GM12878 (cell line): ENCODE results near the gene MYBPC2. TPM values are rescaled to one million over a fixed set of nuclear protein-coding genes. Genes with fewer than 3 reads are reported as not detected.

ENCODE experiments used
- ATAC-seq: fragments of 200-7000 bp; cut with Tn5 transposase; 3 replicates; pipeline ENCODE4 v1.9.1; 2020; ENCODE audit warnings: mild to moderate bottlenecking, moderate library complexity
- BruUV-seq: library from RNA; stranded (reverse); fragments of 400-500 nt; replicated peaks from 2 replicates; lab custom pipeline; 2021; lab: Mats Ljungman, UMichigan
- CTCF ChIA-PET: fragments of 300-600 bp; sonication (Branson Sonifier 250); formaldehyde crosslinking; extraction: SDS; loops from one replicate; lab custom pipeline; 2021; ENCODE audit warnings: inconsistent platforms; lab: Yijun Ruan, JAX
- POLR2A ChIA-PET: fragments of 350-600 bp; formaldehyde crosslinking; extraction: SDS; loops from one replicate; lab custom pipeline; 2021; ENCODE audit warnings: inconsistent platforms; lab: Charles Lee
- RAD21 ChIA-PET: fragments of 300-600 bp; sonication (Branson Sonifier 250); formaldehyde crosslinking; loops from one replicate; lab custom pipeline; 2023; ENCODE audit warnings: antibody characterized with exemption; ENCODE audit not compliant: unreplicated experiment; lab: Charles Lee
- SMC1A ChIA-PET: fragments of 300-600 bp; sonication (Branson Sonifier 250); formaldehyde crosslinking; loops from one replicate; lab custom pipeline; 2023; ENCODE audit not compliant: unreplicated experiment, uncharacterized antibody; lab: Charles Lee
- DNase-seq: peaks from one replicate; pipeline ENCODE4 v3.0.0-alpha.2; 2011; ENCODE audit warnings: low read depth, low spot score
- FAIRE-seq: peaks from 3 replicates; lab custom pipeline; 2011; peaks lifted over from hg19 to GRCh38; lab: Jason Lieb, UNC
- H2AFZ ChIP-seq: 2 replicates; pipeline ENCODE4 v1.6.0; 2011; ENCODE audit warnings: low read depth, low read length, control low read depth; ENCODE audit not compliant: control insufficient read depth
- H3K27ac ChIP-seq: 2 replicates; pipeline ENCODE4 v1.5.1; 2011; ENCODE audit warnings: control low read depth; ENCODE audit not compliant: control insufficient read depth, insufficient read depth
- H3K27me3 ChIP-seq, 2 experiments: replicated peaks in 1 of 2; 2 replicates each; pipeline versions ENCODE4 v1.6.0 to v1.6.1; 2011; ENCODE audit warnings: low read length in 1 of 2; ENCODE audit not compliant: control insufficient read depth in 2 of 2, insufficient read depth in 2 of 2
- H3K36me3 ChIP-seq, 2 experiments: 2 replicates each; pipeline ENCODE4 v1.5.1; 2011; ENCODE audit warnings: low read length in 1 of 2; ENCODE audit not compliant: control insufficient read depth in 2 of 2, insufficient read depth in 2 of 2
- H3K4me1 ChIP-seq: 2 replicates; pipeline ENCODE4 v1.6.1; 2011; ENCODE audit warnings: mild to moderate bottlenecking, low read length, moderate library complexity, mixed read lengths; ENCODE audit not compliant: control insufficient read depth, insufficient read depth
- H3K4me2 ChIP-seq: 2 replicates; pipeline ENCODE4 v1.6.0; 2011; ENCODE audit warnings: control low read depth; ENCODE audit not compliant: control insufficient read depth, insufficient read depth
- H3K4me3 ChIP-seq: fragments of 200-600 bp; sonication (generic); 2 replicates; pipeline ENCODE4 v1.5.1; 2016
- H3K79me2 ChIP-seq: 2 replicates; pipeline ENCODE4 v1.6.0; 2011; ENCODE audit warnings: low read length; ENCODE audit not compliant: control insufficient read depth, insufficient read depth
- H3K9ac ChIP-seq: 2 replicates; pipeline ENCODE4 v1.8.0; 2011; ENCODE audit warnings: low read length, control low read depth, mixed read lengths; ENCODE audit not compliant: control insufficient read depth, insufficient read depth
- H3K9me3 ChIP-seq: replicated peaks from 3 replicates; pipeline ENCODE4 v1.5.1; 2011; ENCODE audit warnings: mild to moderate bottlenecking, low read length; ENCODE audit not compliant: control insufficient read depth, insufficient read depth
- H4K20me1 ChIP-seq: 2 replicates; pipeline ENCODE4 v1.6.0; 2011; ENCODE audit not compliant: control insufficient read depth, insufficient read depth
- POLR2AphosphoS5 ChIP-seq: IDR thresholded peaks from 2 replicates; pipeline ENCODE4 v1.6.1; 2011; ENCODE audit warnings: mild to moderate bottlenecking, low read length, inconsistent platforms
- SKIL ChIP-seq: fragments of 450-650 bp; IDR thresholded peaks from 2 replicates; pipeline ENCODE4 v1.6.1; 2017; ENCODE audit warnings: mild to moderate bottlenecking, low read depth, inconsistent platforms; ENCODE audit not compliant: poor library complexity, severe bottlenecking
- WGBS: methylation state at CpG from one replicate; pipeline ENCODE4 v1.1.6; 2016; ENCODE audit warnings: low lambda C conversion rate; ENCODE audit not compliant: insufficient replicate concordance, insufficient coverage; ENCODE audit errors: missing lambda C conversion rate; 5-methylcytosine and 5-hydroxymethylcytosine counted together
- in situ Hi-C: fragments of 300-500 bp; cut with MboI; formaldehyde crosslinking; loops from 9 replicates; pipeline ENCODE4 v1.14.3; 2018; ENCODE audit warnings: mixed read lengths
- intact Hi-C: fragments of 100-400 bp; cut with micrococcal nuclease; formaldehyde crosslinking; loops from one replicate; pipeline ENCODE4 v1.14.2; 2022; ENCODE audit not compliant: unreplicated experiment
- polyA plus RNA-seq, 11 experiments: library from polyadenylated mRNA; depleted of rRNA in 4 of 11; unstranded in 6 of 11; stranded (reverse) in 5 of 11; fragments of >200 nt; fragmentation: Nextera tagmentation in 4 of 11; fragmentation: Illumina TruSeq in 1 of 11; extraction: Ambion mirVana in 4 of 11; extraction: Trizol in 1 of 11; gene quantifications; 1 replicate in 1 of 11; 2 replicates in 10 of 11; pipeline versions ENCODE4 v1.2.1 to v1.2.3, GENCODE V29; 2011 to 2016; ENCODE audit warnings: inconsistent platforms in 2 of 11, missing spikeins in 2 of 11, low read depth in 1 of 11
- total RNA-seq, 4 experiments: library from RNA; depleted of rRNA in 3 of 4; stranded (reverse); fragments of >200 nt in 3 of 4; fragmentation: Illumina TruSeq in 1 of 4; extraction: Trizol in 1 of 4; gene quantifications; 2 replicates each; pipeline versions ENCODE4 v1.2.1 to v1.2.3, GENCODE V29; 2013 to 2021

MYBPC2 gene
- total and polyA plus RNA-seq, 10 of the 15 experiments (the other 5 are each of a cell fraction or from before 2014, with no cell fraction given), result 0.09 to 2.6 (median 0.61) TPM

GRCh38 chr19:50477751-50478515 lies 45.2 kb downstream of the MYBPC2 start:
- Histone ChIP-seq H3K4me3 (peak overlapping the region; percentile 90), H3K36me3 (peaks cover 9 to 21% of the 10 kb centered on the region in 2 experiments; a peak in 3 of 4 replicates), H3K9me3 (peaks cover 6% of the 10 kb centered on the region; the same call in 2 of the 3 replicates), H3K9ac (no peak overlapping the region), H3K4me2 (peak overlapping the region; percentile 56), H4K20me1 (no peaks in the 10 kb centered on the region), H3K79me2 (peaks cover 22% of the 10 kb centered on the region), H3K27ac (no peak overlapping the region), H2AFZ (no peak overlapping the region), H3K27me3 (no peaks in the 10 kb centered on the region), H3K4me1 (no peaks in the 10 kb centered on the region)
- CTCF ChIA-PET, result interaction anchor here (1.1 to 1.8 kb wide), 2 partner anchors 17 to 78 kb away, joined by 3 to 6 read pairs; no protein-coding TSS in a partner anchor
- POLR2A ChIA-PET, result no interaction called here
- RAD21 ChIA-PET, result no interaction called here
- FAIRE-seq, result no peak
- TF ChIP-seq SKIL (no peak), POLR2AphosphoS5 (0 out of 2 replicates have a peak, but pooled peaks have one; percentile 16)
- no TSS peak for BruUV-seq
- no peak for DNase-seq
- WGBS, result 98% methylated on average over 17 of the region's 17 CpGs
- ATAC-seq, result no peak
- intact Hi-C loops (no loop called here), in situ Hi-C loops (no loop called here)
- SMC1A ChIA-PET, result no interaction called here
